ENCODE data around the gene FTL.
"Not testable (repeated sequence)": the region's sequence is repeated elsewhere in the genome, so short reads cannot be mapped to it uniquely, and the experiment has no call there.

DNA sequence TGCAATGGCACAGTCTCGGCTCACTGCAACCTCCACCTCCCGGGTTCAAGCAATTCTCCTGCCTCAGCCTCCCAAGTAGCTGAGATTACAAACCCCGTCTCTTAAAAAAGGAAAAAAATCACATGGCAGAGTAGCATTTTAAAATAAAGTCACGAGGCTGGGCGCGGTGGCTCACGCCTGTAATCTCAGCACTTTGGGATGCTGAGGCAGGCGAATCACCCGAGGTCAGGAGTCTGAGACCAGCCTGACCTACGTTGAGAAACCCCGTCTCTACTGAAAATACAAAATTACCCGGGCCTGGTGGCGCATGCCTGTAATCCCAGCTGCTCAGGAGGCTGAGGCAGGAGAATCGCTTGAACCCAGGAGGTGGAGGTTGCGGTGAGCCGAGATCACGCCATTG is 37.4 kb upstream of the FTL start:
- not testable (repeated sequence) for TF ChIP-seq CTCF, POLR2A (IDR thresholded peaks at IDR 0.05)

Measured in testis (tissue), 2 donors.